NT2/D1 (cell line): ENCODE data around the gene CPA1.
"Not testable (repeated sequence)": the region's sequence is repeated elsewhere in the genome, so short reads cannot be mapped to it uniquely, and the experiment has no call there.

Experiments used
- DNase-seq: peaks from one replicate; pipeline ENCODE4 v3.0.0-alpha.2; 2011; ENCODE audit warnings: low read depth, low spot score
- H3K27me3 ChIP-seq: 2 replicates; pipeline ENCODE4 v1.6.0; 2011; ENCODE audit warnings: mild to moderate bottlenecking; ENCODE audit not compliant: insufficient read length, insufficient read depth
- H3K36me3 ChIP-seq: 2 replicates; pipeline ENCODE4 v1.6.1; 2011; ENCODE audit warnings: mild to moderate bottlenecking, low read length, mixed read lengths; ENCODE audit not compliant: insufficient read depth, insufficient read length
- H3K4me1 ChIP-seq: 2 replicates; pipeline ENCODE4 v1.5.1; 2011; ENCODE audit not compliant: insufficient read depth, insufficient read length
- H3K4me3 ChIP-seq: 2 replicates; pipeline ENCODE4 v1.5.1; 2011; ENCODE audit warnings: low read depth; ENCODE audit not compliant: insufficient read length
- H3K9ac ChIP-seq: 2 replicates; pipeline ENCODE4 v1.6.0; 2011; ENCODE audit warnings: low read depth; ENCODE audit not compliant: insufficient read length
- H3K9me3 ChIP-seq: 2 replicates; pipeline ENCODE4 v1.5.1; 2011; ENCODE audit warnings: mild to moderate bottlenecking, low read length; ENCODE audit not compliant: insufficient read depth
- SUZ12 ChIP-seq: IDR thresholded peaks from 2 replicates; pipeline ENCODE4 v1.6.1; 2011; ENCODE audit not compliant: insufficient read length, insufficient read depth; ENCODE audit errors: extremely low read depth
- YY1 ChIP-seq: IDR thresholded peaks from 2 replicates; pipeline ENCODE4 v1.6.1; 2011; ENCODE audit not compliant: insufficient read length, insufficient read depth
- ZNF274 ChIP-seq: IDR thresholded peaks from 2 replicates; pipeline ENCODE4 v1.6.1; 2011; ENCODE audit warnings: mild to moderate bottlenecking, low read depth, low read length

The CPA1 gene

GRCh38 chr7:130367836-130368746 lies 12.2 kb upstream of the CPA1 start:
- Histone ChIP-seq H3K4me1 (peaks cover 7% of the 10 kb centered on the region), H3K9ac (no peak overlapping the region), H3K27me3 (no peaks in the 10 kb centered on the region), H3K36me3 (no peaks in the 10 kb centered on the region), H3K4me3 (no peak overlapping the region), H3K9me3 (0 out of 2 replicates have a peak, but pooled peaks cover 4% of the 10 kb centered on the region)
- no peak for DNase-seq
- no peak for TF ChIP-seq ZNF274
- no peak for TF ChIP-seq SUZ12
- no peak for TF ChIP-seq YY1

- TF ChIP-seq ZNF274, result no peak
- no peak for TF ChIP-seq YY1
- TF ChIP-seq SUZ12, result no peak
- H3K27me3 ChIP-seq, result no peaks in the 10 kb centered on the region
- no peak overlapping the region for H3K4me3 ChIP-seq
- 0 out of 2 replicates have a peak, but pooled peaks cover 4% of the 10 kb centered on the region for H3K9me3 ChIP-seq
- peaks cover 9% of the 10 kb centered on the region for H3K4me1 ChIP-seq
- DNase-seq, result no peak
- no peaks in the 10 kb centered on the region for H3K36me3 ChIP-seq
- H3K9ac ChIP-seq, result no peak overlapping the region
These were observed 11.1 kb upstream of the CPA1 start for GRCh38 chr7:130369110-130369711.

- no peak overlapping the region for H3K9ac ChIP-seq
- no peaks in the 10 kb centered on the region for H3K27me3 ChIP-seq
- TF ChIP-seq YY1, result no peak
- TF ChIP-seq ZNF274, result no peak
- TF ChIP-seq SUZ12, result no peak
- 0 out of 2 replicates have a peak, but pooled peaks cover 4% of the 10 kb centered on the region for H3K9me3 ChIP-seq
- DNase-seq, result no peak
- peaks cover 9% of the 10 kb centered on the region for H3K4me1 ChIP-seq
- no peaks in the 10 kb centered on the region for H3K36me3 ChIP-seq
- H3K4me3 ChIP-seq, result no peak overlapping the region
These were observed 10.3 kb upstream of the CPA1 start for GRCh38 chr7:130369831-130370550.

- TF ChIP-seq SUZ12 (no peak), ZNF274 (no peak), YY1 (no peak)
- Histone ChIP-seq H3K27me3 (no peaks in the 10 kb centered on the region), H3K9ac (no peak overlapping the region), H3K4me3 (no peak overlapping the region), H3K9me3 (peaks cover 9% of the 10 kb centered on the region; the same call in 1 of the 2 replicates), H3K4me1 (peaks cover 9% of the 10 kb centered on the region), H3K36me3 (no peaks in the 10 kb centered on the region)
- DNase-seq, result no peak
These were observed 9.2 kb upstream of the CPA1 start for GRCh38 chr7:130371046-130371445.

GRCh38 chr7:130372402-130373165 lies 7.7 kb upstream of the CPA1 start:
- H3K4me1 ChIP-seq, result peaks cover 9% of the 10 kb centered on the region
- H3K27me3 ChIP-seq, result no peaks in the 10 kb centered on the region
- no peak for DNase-seq
- peaks cover 21% of the 10 kb centered on the region; the same call in 1 of the 2 replicates for H3K9me3 ChIP-seq
- TF ChIP-seq YY1 (no peak), ZNF274 (no peak), SUZ12 (no peak)
- no peak overlapping the region for H3K4me3 ChIP-seq
- no peak overlapping the region for H3K9ac ChIP-seq
- no peaks in the 10 kb centered on the region for H3K36me3 ChIP-seq

- H3K9ac ChIP-seq, result no peak overlapping the region
- peaks cover 2% of the 10 kb centered on the region for H3K4me1 ChIP-seq
- H3K4me3 ChIP-seq, result no peak overlapping the region
- TF ChIP-seq YY1 (no peak), ZNF274 (no peak), SUZ12 (no peak)
- DNase-seq, result no peak
- no peaks in the 10 kb centered on the region for H3K27me3 ChIP-seq
- peaks cover 21% of the 10 kb centered on the region; the same call in 1 of the 2 replicates for H3K9me3 ChIP-seq
- no peaks in the 10 kb centered on the region for H3K36me3 ChIP-seq
These were observed 5.8 kb upstream of the CPA1 start for GRCh38 chr7:130374507-130374906.

GRCh38 chr7:130376461-130376860 lies 3.8 kb upstream of the CPA1 start:
- DNase-seq, H3K4me3 ChIP-seq, H3K4me1 ChIP-seq, H3K36me3 ChIP-seq, H3K27me3 ChIP-seq, H3K9ac ChIP-seq: not testable (repeated sequence)
- H3K9me3 ChIP-seq, result peaks cover 21% of the 10 kb centered on the region; the same call in 1 of the 2 replicates
